Measurements from ENCODE around the gene DCST1.

DCST1 gene

DNA sequence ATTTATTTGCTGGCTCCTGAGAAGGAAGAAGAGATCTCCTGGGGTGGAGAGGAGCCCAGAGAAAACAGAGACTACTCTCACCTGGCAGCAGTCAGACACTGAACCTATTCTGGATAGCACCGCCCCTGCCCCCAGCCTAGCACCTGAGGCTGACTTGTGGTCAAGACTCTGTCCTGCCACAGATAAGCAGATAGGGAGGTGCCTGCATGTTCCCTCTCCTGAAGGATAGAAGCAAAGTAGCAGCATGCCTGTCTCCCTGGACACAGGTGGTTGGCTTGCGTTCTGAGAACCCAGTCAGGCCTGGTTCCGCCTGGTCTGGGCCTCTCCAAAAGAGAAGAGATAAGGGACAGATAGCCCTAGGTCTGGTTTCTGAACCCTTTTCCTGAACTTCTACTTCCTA is 43.7 kb downstream of the DCST1 start:
- ChIA-PET POLR2A (no interaction called here), CTCF (interaction anchor here (3.1 to 11.6 kb wide), 2 partner anchors 13 to 24 kb away, joined by 13 to 121 read pairs; partner anchors contain the start of gene EFNA4)
- no peak overlapping the region for H3K4me3 ChIP-seq (ENCODE audit: control insufficient read depth in 1 of 7, extremely low read depth in 1 of 7, insufficient read depth in 4 of 7, low read depth in 2 of 7, low read length in 6 of 7)
- no peaks in the 10 kb centered on the region for H3K9me3 ChIP-seq (ENCODE audit: control extremely low read depth in 1 of 5, control insufficient read depth in 4 of 5, insufficient read depth in 2 of 5, low read depth in 1 of 5, low read length in 4 of 5)
- H3K4me1 ChIP-seq (ENCODE audit: control extremely low read depth in 1 of 4, control insufficient read depth in 4 of 4, insufficient read depth in 4 of 4, low read length in 3 of 4): peaks cover 3 to 64% (median 47%) of the 10 kb centered on the region in 4 experiments
- H3K36me3 ChIP-seq (ENCODE audit: control insufficient read depth in 4 of 4, insufficient read depth in 4 of 4, low read length in 3 of 4): no peaks in the 10 kb centered on the region
- WGBS (ENCODE audit: insufficient coverage): 97% methylated on average over 3 of the region's 3 CpGs
- H3K27me3 ChIP-seq (replicated peaks in 2 of 5; ENCODE audit: control insufficient read depth in 4 of 5, insufficient read depth in 5 of 5, low read length in 4 of 5): peaks cover 0 to 46% (median 27%) of the 10 kb centered on the region in 5 experiments
- H3K27ac ChIP-seq (ENCODE audit: insufficient read depth in 1 of 2, low read depth in 1 of 2, low read length in 2 of 2, poor library complexity in 1 of 2, severe bottlenecking in 2 of 2): no peak overlapping the region
- DNase-seq: no peak

- ChIA-PET CTCF (interaction anchor here (3.1 to 11.6 kb wide), 2 partner anchors 14 to 24 kb away, joined by 13 to 121 read pairs; partner anchors contain the start of gene EFNA4), POLR2A (no interaction called here)
- Histone ChIP-seq H3K4me1 (ENCODE audit: control extremely low read depth in 1 of 4, control insufficient read depth in 4 of 4, insufficient read depth in 4 of 4, low read length in 3 of 4) (peaks cover 3 to 65% (median 52%) of the 10 kb centered on the region in 4 experiments), H3K36me3 (ENCODE audit: control insufficient read depth in 4 of 4, insufficient read depth in 4 of 4, low read length in 3 of 4) (no peaks in the 10 kb centered on the region), H3K4me3 (ENCODE audit: control insufficient read depth in 1 of 7, extremely low read depth in 1 of 7, insufficient read depth in 4 of 7, low read depth in 2 of 7, low read length in 6 of 7) (peak overlapping the region in 1 of 7 experiments; percentile 8), H3K27me3 (replicated peaks in 2 of 5; ENCODE audit: control insufficient read depth in 4 of 5, insufficient read depth in 5 of 5, low read length in 4 of 5) (peaks cover 0 to 52% (median 33%) of the 10 kb centered on the region in 5 experiments), H3K9me3 (ENCODE audit: control extremely low read depth in 1 of 5, control insufficient read depth in 4 of 5, insufficient read depth in 2 of 5, low read depth in 1 of 5, low read length in 4 of 5) (no peaks in the 10 kb centered on the region), H3K27ac (ENCODE audit: insufficient read depth in 1 of 2, low read depth in 1 of 2, low read length in 2 of 2, poor library complexity in 1 of 2, severe bottlenecking in 2 of 2) (no peak overlapping the region)
- DNase-seq: no peak
- WGBS (ENCODE audit: insufficient coverage): 91% methylated on average over 4 of the region's 4 CpGs
These were observed 44.3 kb downstream of the DCST1 start for GRCh38 chr1:155077758-155078445.

DNA sequence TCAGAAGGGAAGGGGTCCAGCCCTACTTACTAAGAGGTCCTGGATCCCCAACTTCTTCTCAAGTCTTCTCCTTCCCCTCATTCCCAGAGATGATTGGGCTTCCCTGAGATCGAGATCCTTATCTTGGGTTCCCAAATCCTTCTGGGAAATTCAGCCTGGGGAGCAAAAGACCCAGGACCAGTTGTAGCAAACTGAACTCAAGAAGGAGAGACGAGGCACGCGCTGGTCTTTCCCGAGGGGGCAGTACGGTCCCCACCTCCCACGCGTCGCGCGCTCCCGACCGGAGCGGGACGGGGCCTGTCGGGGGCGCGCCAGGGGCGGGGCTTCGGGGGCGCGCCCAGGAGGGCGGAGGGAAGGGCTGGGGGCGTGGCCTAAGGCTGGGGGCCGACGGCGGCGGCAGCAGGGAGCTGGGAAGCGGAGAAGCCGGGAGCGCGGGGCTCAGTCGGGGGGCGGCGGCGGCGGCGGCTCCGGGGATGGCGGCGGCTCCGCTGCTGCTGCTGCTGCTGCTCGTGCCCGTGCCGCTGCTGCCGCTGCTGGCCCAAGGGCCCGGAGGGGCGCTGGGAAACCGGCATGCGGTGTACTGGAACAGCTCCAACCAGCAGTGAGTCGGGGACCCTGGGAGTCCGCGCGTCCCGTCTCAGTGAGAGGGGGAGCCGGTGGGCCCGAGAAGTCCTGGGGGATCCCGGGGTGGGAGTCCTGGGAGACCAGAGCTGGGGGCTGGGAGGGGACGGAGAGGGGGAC is 45.0 kb downstream of the DCST1 start, which contains the start of gene EFNA3:
EFNA3 (plus strand) TSS at position 369 of the 741 bp plus-strand sequence; CDS start at position 474, 105 bp downstream.
- Histone ChIP-seq H3K4me3 (ENCODE audit: control insufficient read depth in 1 of 7, extremely low read depth in 1 of 7, insufficient read depth in 4 of 7, low read depth in 2 of 7, low read length in 6 of 7) (peak within 1 kb of the TSS in 5 of 7 experiments; percentile 32 to 62 (median 46)), H3K36me3 (ENCODE audit: control insufficient read depth in 4 of 4, insufficient read depth in 4 of 4, low read length in 3 of 4) (no peaks in the 10 kb centered on the region), H3K9me3 (ENCODE audit: control extremely low read depth in 1 of 5, control insufficient read depth in 4 of 5, insufficient read depth in 2 of 5, low read depth in 1 of 5, low read length in 4 of 5) (no peaks in the 10 kb centered on the region), H3K27me3 (replicated peaks in 2 of 5; ENCODE audit: control insufficient read depth in 4 of 5, insufficient read depth in 5 of 5, low read length in 4 of 5) (peaks cover 0 to 59% (median 37%) of the 10 kb centered on the region in 5 experiments), H3K27ac (ENCODE audit: insufficient read depth in 1 of 2, low read depth in 1 of 2, low read length in 2 of 2, poor library complexity in 1 of 2, severe bottlenecking in 2 of 2) (no peak within 1 kb of the TSS), H3K4me1 (ENCODE audit: control extremely low read depth in 1 of 4, control insufficient read depth in 4 of 4, insufficient read depth in 4 of 4, low read length in 3 of 4) (peaks cover 3 to 58% (median 55%) of the 10 kb centered on the region in 4 experiments)
- POLR2A ChIA-PET: interaction anchor here (0.7 kb wide), 1 partner anchor 9 kb away, joined by 3 read pairs; no protein-coding TSS in a partner anchor
- peak in 2 of 3 donors; percentile 49 to 56 for DNase-seq
- CTCF ChIA-PET: interaction anchor here (1.0 to 11.6 kb wide), 3 partner anchors 14 to 519 kb away, joined by 3 to 121 read pairs (median 13); partner anchors contain the start of gene EFNA4
- WGBS (ENCODE audit: insufficient coverage): under 1% methylated on average over 54 of the region's 59 CpGs

DNA sequence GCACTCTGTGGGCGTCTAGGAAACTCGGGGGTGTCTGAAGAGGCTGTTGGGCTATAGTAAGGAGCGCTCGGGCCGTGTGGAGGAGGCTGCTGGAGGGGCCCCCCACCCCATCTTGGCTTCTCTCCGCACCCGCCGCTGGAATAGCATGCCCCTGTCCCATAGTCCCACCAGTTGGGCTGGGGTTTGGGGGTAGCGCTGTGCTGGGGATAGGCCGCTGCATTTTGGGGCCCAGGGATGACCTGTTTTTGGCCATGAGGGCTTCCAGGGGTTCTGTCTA is 45.5 kb downstream of the DCST1 start:
- Histone ChIP-seq H3K36me3 (ENCODE audit: control insufficient read depth in 4 of 4, insufficient read depth in 4 of 4, low read length in 3 of 4) (no peaks in the 10 kb centered on the region), H3K27ac (ENCODE audit: insufficient read depth in 1 of 2, low read depth in 1 of 2, low read length in 2 of 2, poor library complexity in 1 of 2, severe bottlenecking in 2 of 2) (no peak overlapping the region), H3K4me3 (ENCODE audit: control insufficient read depth in 1 of 7, extremely low read depth in 1 of 7, insufficient read depth in 4 of 7, low read depth in 2 of 7, low read length in 6 of 7) (peak overlapping the region in 5 of 7 experiments; percentile 32 to 62 (median 37)), H3K9me3 (ENCODE audit: control extremely low read depth in 1 of 5, control insufficient read depth in 4 of 5, insufficient read depth in 2 of 5, low read depth in 1 of 5, low read length in 4 of 5) (no peaks in the 10 kb centered on the region), H3K4me1 (ENCODE audit: control extremely low read depth in 1 of 4, control insufficient read depth in 4 of 4, insufficient read depth in 4 of 4, low read length in 3 of 4) (peaks cover 3 to 57% (median 56%) of the 10 kb centered on the region in 4 experiments), H3K27me3 (replicated peaks in 2 of 5; ENCODE audit: control insufficient read depth in 4 of 5, insufficient read depth in 5 of 5, low read length in 4 of 5) (peaks cover 0 to 63% (median 37%) of the 10 kb centered on the region in 5 experiments)
- no peak for DNase-seq
- ChIA-PET CTCF (interaction anchor here (1.0 to 11.6 kb wide), 3 partner anchors 15 to 520 kb away, joined by 3 to 121 read pairs (median 13); partner anchors contain the start of gene EFNA4), POLR2A (interaction anchor here (0.7 kb wide), 1 partner anchor 10 kb away, joined by 3 read pairs; no protein-coding TSS in a partner anchor)
- 0% methylated on average over 8 of the region's 10 CpGs for WGBS (ENCODE audit: insufficient coverage)

DNA sequence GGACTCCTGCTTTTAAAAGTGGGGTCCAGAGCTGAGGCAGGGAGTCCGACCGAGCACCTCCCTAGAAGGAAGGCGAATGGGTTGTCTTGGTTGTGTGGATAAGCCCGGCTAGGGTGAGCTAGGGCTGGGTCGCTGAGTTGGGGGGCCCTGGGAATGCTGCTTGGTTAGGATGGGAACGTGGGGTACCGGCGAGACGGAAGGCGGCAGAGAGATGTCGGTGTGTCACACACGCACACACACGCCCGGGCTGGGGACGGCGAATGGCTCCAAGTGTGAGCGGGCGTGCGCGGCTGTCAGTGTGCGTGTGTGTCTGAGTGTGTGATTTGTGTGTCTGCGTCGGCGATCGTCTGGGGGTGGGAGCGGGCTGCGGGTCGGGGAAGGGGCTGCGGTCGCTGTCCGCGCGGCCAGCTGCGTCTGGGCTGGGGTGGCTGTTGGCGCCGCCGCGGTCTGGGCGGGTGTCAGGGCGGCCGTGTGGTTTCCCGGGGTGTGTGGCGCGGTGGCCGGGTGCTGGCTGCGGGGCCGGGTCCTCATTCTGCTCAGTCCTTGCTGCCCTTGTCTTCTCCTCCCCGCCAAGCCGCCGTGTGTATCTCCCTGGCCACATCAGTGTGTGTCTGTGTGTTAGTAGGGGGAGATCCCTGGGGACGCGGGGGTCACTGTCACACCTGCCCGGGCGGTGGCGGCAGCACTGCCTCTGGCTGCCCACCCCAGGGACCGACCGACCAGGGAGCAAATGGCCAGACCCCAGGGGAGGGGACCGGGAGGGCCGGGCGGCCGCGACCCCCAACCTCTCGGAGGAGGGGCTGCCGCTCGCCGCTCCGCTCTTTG is 46.1 kb downstream of the DCST1 start:
- DNase-seq: peak in 1 of 3 donors; percentile 52
- Histone ChIP-seq H3K36me3 (ENCODE audit: control insufficient read depth in 4 of 4, insufficient read depth in 4 of 4, low read length in 3 of 4) (no peaks in the 10 kb centered on the region), H3K4me1 (ENCODE audit: control extremely low read depth in 1 of 4, control insufficient read depth in 4 of 4, insufficient read depth in 4 of 4, low read length in 3 of 4) (peaks cover 3 to 62% (median 59%) of the 10 kb centered on the region in 4 experiments), H3K27me3 (replicated peaks in 2 of 5; ENCODE audit: control insufficient read depth in 4 of 5, insufficient read depth in 5 of 5, low read length in 4 of 5) (peaks cover 0 to 63% (median 37%) of the 10 kb centered on the region in 5 experiments), H3K27ac (ENCODE audit: insufficient read depth in 1 of 2, low read depth in 1 of 2, low read length in 2 of 2, poor library complexity in 1 of 2, severe bottlenecking in 2 of 2) (no peak overlapping the region), H3K4me3 (ENCODE audit: control insufficient read depth in 1 of 7, extremely low read depth in 1 of 7, insufficient read depth in 4 of 7, low read depth in 2 of 7, low read length in 6 of 7) (peak overlapping the region in 4 of 7 experiments; percentile 24 to 62 (median 40)), H3K9me3 (ENCODE audit: control extremely low read depth in 1 of 5, control insufficient read depth in 4 of 5, insufficient read depth in 2 of 5, low read depth in 1 of 5, low read length in 4 of 5) (no peaks in the 10 kb centered on the region)
- ChIA-PET POLR2A (no interaction called here), CTCF (interaction anchor here (1.0 to 11.6 kb wide), 6 partner anchors 8 to 520 kb away, joined by 3 to 121 read pairs (median 6); partner anchors contain the start of gene EFNA4)
- under 1% methylated on average over 47 of the region's 67 CpGs for WGBS (ENCODE audit: insufficient coverage)

GRCh38 chr1:155080312-155081228 is 46.9 kb downstream of the DCST1 start:
- WGBS (ENCODE audit: insufficient coverage): 0% methylated on average over 31 of the region's 71 CpGs
- H3K27me3 ChIP-seq (replicated peaks in 2 of 5; ENCODE audit: control insufficient read depth in 4 of 5, insufficient read depth in 5 of 5, low read length in 4 of 5): peaks cover 0 to 63% (median 37%) of the 10 kb centered on the region in 5 experiments
- peaks cover 3 to 65% (median 63%) of the 10 kb centered on the region in 4 experiments for H3K4me1 ChIP-seq (ENCODE audit: control extremely low read depth in 1 of 4, control insufficient read depth in 4 of 4, insufficient read depth in 4 of 4, low read length in 3 of 4)
- POLR2A ChIA-PET: no interaction called here
- DNase-seq: peak in 2 of 3 donors; percentile 74 to 76
- no peak overlapping the region for H3K27ac ChIP-seq (ENCODE audit: insufficient read depth in 1 of 2, low read depth in 1 of 2, low read length in 2 of 2, poor library complexity in 1 of 2, severe bottlenecking in 2 of 2)
- H3K36me3 ChIP-seq (ENCODE audit: control insufficient read depth in 4 of 4, insufficient read depth in 4 of 4, low read length in 3 of 4): no peaks in the 10 kb centered on the region
- peak overlapping the region; percentile 5 to 62 (median 47) for H3K4me3 ChIP-seq (ENCODE audit: control insufficient read depth in 1 of 7, extremely low read depth in 1 of 7, insufficient read depth in 4 of 7, low read depth in 2 of 7, low read length in 6 of 7)
- CTCF ChIA-PET: interaction anchor here (0.7 to 11.6 kb wide), 7 partner anchors 9 to 81 kb away, joined by 3 to 121 read pairs (median 3); partner anchors contain the start of gene EFNA4
- no peaks in the 10 kb centered on the region for H3K9me3 ChIP-seq (ENCODE audit: control extremely low read depth in 1 of 5, control insufficient read depth in 4 of 5, insufficient read depth in 2 of 5, low read depth in 1 of 5, low read length in 4 of 5)
